Superior temporal gyrus (tissue), 1 donor: ENCODE results near the gene GLTPD2.

Experiments
- DNase-seq: peaks from one replicate; pipeline ENCODE4 v3.0.0-alpha.2; 2016; ENCODE audit errors: extremely low spot score

Gene GLTPD2

GRCh38 chr17:4788807-4789700 is at the start of gene GLTPD2:
TSS of gene GLTPD2 (plus strand) at chr17:4788964. CDS start at chr17:4789012, 48 bp downstream.
- DNase-seq, result no peak

GRCh38 chr17:4739122-4740024 is 49.4 kb upstream of the GLTPD2 start, which contains the start of the genes CXCL16 and ZMYND15:
TSS of gene CXCL16 (minus strand) at chr17:4739928. CDS start at chr17:4739339, 589 bp downstream.
TSS of gene ZMYND15 (plus strand) at chr17:4739833. CDS start at chr17:4740549, 716 bp downstream.
- no peak for DNase-seq

- no peak for DNase-seq
Observed at GRCh38 chr17:4740025-4740351, 48.8 kb upstream of the GLTPD2 start.

GRCh38 chr17:4740584-4740983 is 48.2 kb upstream of the GLTPD2 start:
- no peak for DNase-seq

GRCh38 chr17:4741544-4741943 is 47.2 kb upstream of the GLTPD2 start:
- no peak for DNase-seq

GRCh38 chr17:4742133-4742532 is 46.6 kb upstream of the GLTPD2 start:
- DNase-seq, result no peak

- DNase-seq, result no peak
Observed at GRCh38 chr17:4742629-4743028, 46.1 kb upstream of the GLTPD2 start.

GRCh38 chr17:4743216-4743615 is 45.5 kb upstream of the GLTPD2 start:
- DNase-seq, result no peak

- no peak for DNase-seq
Observed at GRCh38 chr17:4743898-4744297, 44.9 kb upstream of the GLTPD2 start.

- no peak for DNase-seq
Observed at GRCh38 chr17:4744999-4745969, 43.5 kb upstream of the GLTPD2 start.

GRCh38 chr17:4747847-4748246 is 40.9 kb upstream of the GLTPD2 start:
- no peak for DNase-seq

GRCh38 chr17:4748686-4749085 is 40.1 kb upstream of the GLTPD2 start:
- DNase-seq, result no peak

- no peak for DNase-seq
Observed at GRCh38 chr17:4750606-4751005, 38.2 kb upstream of the GLTPD2 start.

GRCh38 chr17:4751932-4752331 is 36.8 kb upstream of the GLTPD2 start:
- no peak for DNase-seq

GRCh38 chr17:4753392-4753791 is 35.4 kb upstream of the GLTPD2 start:
- DNase-seq, result no peak

- DNase-seq, result no peak
Observed at GRCh38 chr17:4759776-4760236, 29.0 kb upstream of the GLTPD2 start.

- DNase-seq, result no peak
Observed at GRCh38 chr17:4764595-4764994, 24.2 kb upstream of the GLTPD2 start.

- DNase-seq, result no peak
Observed at GRCh38 chr17:4766201-4766600, 22.6 kb upstream of the GLTPD2 start.

- no peak for DNase-seq
Observed at GRCh38 chr17:4766723-4767122, 22.0 kb upstream of the GLTPD2 start.

- no peak for DNase-seq
Observed at GRCh38 chr17:4768298-4768697, 20.5 kb upstream of the GLTPD2 start.

GRCh38 chr17:4769628-4770027 is 19.1 kb upstream of the GLTPD2 start:
- no peak for DNase-seq
